HepG2 (cell line): ENCODE results near the gene GAS6. TPM values are rescaled to one million over a fixed set of nuclear protein-coding genes. Genes with fewer than 3 reads are reported as not detected.

Experiments used
- ATAC-seq: fragments of 200-7000 bp; cut with Tn5 transposase; 3 replicates; pipeline ENCODE4 v1.9.1; 2020; ENCODE audit warnings: mild to moderate bottlenecking, moderate library complexity
- BruUV-seq: library from RNA; stranded (reverse); fragments of 400-500 nt; replicated peaks from 2 replicates; lab custom pipeline; 2021; lab: Mats Ljungman, UMichigan
- CTCF ChIA-PET: fragments of 300-600 bp; formaldehyde crosslinking; extraction: SDS; loops from one replicate; lab custom pipeline; 2021; ENCODE audit warnings: low total read pairs, inconsistent platforms, low intra/inter-chr PET ratio; lab: Yijun Ruan, JAX
- POLR2A ChIA-PET: fragments of 350-600 bp; sonication (Branson Sonifier 250); formaldehyde crosslinking; loops from one replicate; lab custom pipeline; 2020; ENCODE audit warnings: antibody characterized with exemption, inconsistent platforms; lab: Yijun Ruan, JAX
- DNase-seq: peaks from one replicate; pipeline ENCODE4 v3.0.0-alpha.2; 2015; ENCODE audit warnings: low spot score
- FAIRE-seq: peaks from 3 replicates; lab custom pipeline; 2011; peaks lifted over from hg19 to GRCh38; lab: Jason Lieb, UNC
- H2AFZ ChIP-seq: one replicate; pipeline ENCODE4 v1.6.1; 2011; ENCODE audit warnings: low read length, inconsistent platforms
- H3K27ac ChIP-seq: fragments of 300-600 bp; 3 replicates; pipeline ENCODE4 v1.8.0; 2011; ENCODE audit warnings: mixed run types, mild to moderate bottlenecking, mixed read lengths, low read length, inconsistent platforms; ENCODE audit not compliant: insufficient read depth; ENCODE audit errors: extremely low read length
- H3K27me3 ChIP-seq, 2 experiments: fragments of 200-600 bp in 1 of 2; 2 replicates in 1 of 2; 3 replicates in 1 of 2; pipeline versions ENCODE4 v1.6.0 to v1.8.0; 2011; ENCODE audit warnings: low read length in 2 of 2, mild to moderate bottlenecking in 2 of 2, moderate library complexity in 2 of 2, inconsistent platforms in 1 of 2; ENCODE audit not compliant: insufficient read depth in 2 of 2, control insufficient read depth in 1 of 2
- H3K36me3 ChIP-seq, 2 experiments: fragments of 200-600 bp in 1 of 2; replicated peaks in 1 of 2; 2 replicates in 1 of 2; 3 replicates in 1 of 2; pipeline versions ENCODE4 v1.5.1 to v1.8.0; 2011; ENCODE audit warnings: low read length in 2 of 2, inconsistent platforms in 1 of 2; ENCODE audit not compliant: insufficient read depth in 2 of 2, control insufficient read depth in 1 of 2
- H3K4me1 ChIP-seq: 2 replicates; pipeline ENCODE4 v1.5.1; 2012; ENCODE audit warnings: low read length, inconsistent platforms; ENCODE audit not compliant: insufficient read depth
- H3K4me2 ChIP-seq: 2 replicates; pipeline ENCODE4 v1.6.0; 2011; ENCODE audit warnings: low read depth, low read length, inconsistent platforms
- H3K4me3 ChIP-seq, 3 experiments: fragments of 200-600 bp in 1 of 3; sonication (generic), shearing (Covaris generic) in 1 of 3; replicated peaks in 1 of 3; 2 replicates each; pipeline ENCODE4 v1.5.1; 2011 to 2016; ENCODE audit warnings: low read length in 3 of 3, inconsistent platforms in 2 of 3, low read depth in 2 of 3, mild to moderate bottlenecking in 2 of 3, control low read depth in 1 of 3, mixed read lengths in 1 of 3; ENCODE audit not compliant: insufficient read depth in 1 of 3
- H3K79me2 ChIP-seq: one replicate; pipeline ENCODE4 v1.6.1; 2011; ENCODE audit warnings: low read length, inconsistent platforms; ENCODE audit not compliant: insufficient read depth
- H3K9ac ChIP-seq: 2 replicates; pipeline ENCODE4 v1.6.0; 2011; ENCODE audit warnings: mild to moderate bottlenecking, low read depth, low read length, inconsistent platforms; ENCODE audit not compliant: insufficient read depth
- H3K9me3 ChIP-seq: 2 replicates; pipeline ENCODE4 v1.5.1; 2012; ENCODE audit warnings: mild to moderate bottlenecking, low read length
- H4K20me1 ChIP-seq: 2 replicates; pipeline ENCODE4 v1.6.0; 2011; ENCODE audit warnings: inconsistent platforms, mild to moderate bottlenecking, low read length, moderate library complexity; ENCODE audit not compliant: insufficient read depth
- CENPT ChIP-seq: sonication (generic); formaldehyde crosslinking; IDR thresholded peaks from 2 replicates; pipeline ENCODE4 v1.8.0; 2022; ENCODE audit warnings: low read depth, mild to moderate bottlenecking, moderate library complexity, missing genetic modification reagents
- E2F5 ChIP-seq: sonication (generic); formaldehyde crosslinking; conservative IDR thresholded peaks from 2 replicates; pipeline ENCODE4 v1.4.0; 2020; ENCODE audit warnings: missing genetic modification reagents
- KDM6A ChIP-seq: IDR thresholded peaks from 2 replicates; pipeline ENCODE4 v1.6.1; 2016; ENCODE audit warnings: low read depth
- MAX ChIP-seq: IDR thresholded peaks from 2 replicates; pipeline ENCODE4 v1.6.1; 2012; ENCODE audit warnings: inconsistent platforms
- MTA3 ChIP-seq: sonication (generic); formaldehyde crosslinking; IDR thresholded peaks from 2 replicates; pipeline ENCODE4 v1.4.0; 2020; ENCODE audit warnings: missing genetic modification reagents
- MYPOP ChIP-seq: sonication (generic); formaldehyde crosslinking; IDR thresholded peaks from 2 replicates; pipeline ENCODE4 v1.8.1; 2023; ENCODE audit warnings: mild to moderate bottlenecking, moderate library complexity, missing genetic modification reagents
- SMARCC2 ChIP-seq: fragments of 450-650 bp; IDR thresholded peaks from 2 replicates; pipeline ENCODE4 v1.6.1; 2017; ENCODE audit warnings: antibody characterized with exemption, mild to moderate bottlenecking
- SOX5 ChIP-seq: IDR thresholded peaks from 2 replicates; pipeline ENCODE4 v1.6.1; 2016; ENCODE audit warnings: borderline replicate concordance
- STAT5B ChIP-seq: sonication (generic); formaldehyde crosslinking; IDR thresholded peaks from 2 replicates; pipeline ENCODE4 v1.4.0; 2020; ENCODE audit warnings: missing genetic modification reagents
- TOPORS ChIP-seq: sonication (generic); formaldehyde crosslinking; IDR thresholded peaks from 2 replicates; pipeline ENCODE4 v1.8.0; 2023; ENCODE audit warnings: mild to moderate bottlenecking, missing genetic modification reagents
- ZBTB20 ChIP-seq: sonication (generic); formaldehyde crosslinking; IDR thresholded peaks from 2 replicates; pipeline ENCODE4 v1.8.1; 2023; ENCODE audit warnings: missing genetic modification reagents, low read depth, mild to moderate bottlenecking, borderline replicate concordance
- ZNF251 ChIP-seq: sonication (generic); formaldehyde crosslinking; IDR thresholded peaks from 2 replicates; pipeline ENCODE4 v1.9.0; 2021; ENCODE audit warnings: mild to moderate bottlenecking, missing genetic modification reagents
- ZNF337 ChIP-seq: sonication (generic); formaldehyde crosslinking; IDR thresholded peaks from 2 replicates; pipeline ENCODE4 v1.5.1; 2020; ENCODE audit warnings: missing genetic modification reagents, low read depth, mild to moderate bottlenecking, borderline replicate concordance
- ZNF878 ChIP-seq: sonication (generic); formaldehyde crosslinking; IDR thresholded peaks from 2 replicates; pipeline ENCODE4 v1.8.1; 2023; ENCODE audit warnings: mild to moderate bottlenecking, missing genetic modification reagents, moderate library complexity
- WGBS: methylation state at CpG from one replicate; pipeline ENCODE4 v1.1.6; 2017; ENCODE audit warnings: low lambda C conversion rate; 5-methylcytosine and 5-hydroxymethylcytosine counted together
- in situ Hi-C: cut with HindIII; loops from 2 replicates; pipeline ENCODE4 v1.10.0; 2017; ENCODE audit warnings: low pct_unique_long_range_greater_than_20kb; ENCODE audit not compliant: extremely low pct_ligation_motif_present
- intact Hi-C: fragments of 100-400 bp; cut with micrococcal nuclease; formaldehyde crosslinking; loops from one replicate; pipeline ENCODE4 v1.10.0; 2022; ENCODE audit not compliant: unreplicated experiment
- polyA plus RNA-seq, 8 experiments: library from polyadenylated mRNA; depleted of rRNA in 3 of 8; stranded (reverse) in 7 of 8; unstranded in 1 of 8; fragments of >200 nt; fragmentation: Illumina TruSeq in 4 of 8; extraction: Trizol in 4 of 8; gene quantifications; 2 replicates each; pipeline versions ENCODE4 v1.2.1 to v1.2.3, GENCODE V29; 2011 to 2016; ENCODE audit warnings: low read depth in 4 of 8, missing spikeins in 1 of 8, mixed read lengths in 1 of 8; ENCODE audit not compliant: insufficient read depth in 1 of 8
- total RNA-seq, 5 experiments: library from RNA; depleted of rRNA; stranded (reverse); fragments of >200 nt; fragmentation: Illumina TruSeq; extraction: Trizol; gene quantifications; 2 replicates each; pipeline ENCODE4 v1.2.3, GENCODE V29; 2016; ENCODE audit warnings: low read depth in 1 of 5
- TF ChIP-seq, protein P1 (sequence below): IDR thresholded peaks from 2 replicates; pipeline ENCODE4 v1.6.1; 2012; ENCODE audit warnings: low read length, improper control_type of control experiment
- TF ChIP-seq, protein P2 (sequence below): sonication (generic); formaldehyde crosslinking; IDR thresholded peaks from 2 replicates; pipeline ENCODE4 v1.4.0; 2020; ENCODE audit warnings: low read depth, missing genetic modification reagents

GAS6 gene
- total and polyA plus RNA-seq, 2 of the 13 experiments (the other 11 are each of a cell fraction or from before 2014, with no cell fraction given), result 0.09 to 0.24 TPM

- H3K4me3 ChIP-seq, result no peak overlapping the region
- ChIA-PET POLR2A (no interaction called here), CTCF (no interaction called here)
- H3K27ac ChIP-seq, result no peak overlapping the region
- H3K36me3 ChIP-seq, result no peaks in the 10 kb centered on the region
- intact Hi-C loops, result no loop called here
- no peaks in the 10 kb centered on the region for H3K79me2 ChIP-seq
- DNase-seq (no peak), ATAC-seq (no peak), FAIRE-seq (no peak)
- no TSS peak for BruUV-seq
- no peaks in the 10 kb centered on the region for H3K9me3 ChIP-seq
- 45% methylated on average over 7 of the region's 7 CpGs for WGBS
- no peaks in the 10 kb centered on the region for H4K20me1 ChIP-seq
- H3K4me1 ChIP-seq, result no peaks in the 10 kb centered on the region
- peaks cover 2 to 34% of the 10 kb centered on the region in 2 experiments; a peak in 3 of 5 replicates for H3K27me3 ChIP-seq
- no peak overlapping the region for H2AFZ ChIP-seq
- in situ Hi-C loops, result no loop called here
- no peak overlapping the region for H3K9ac ChIP-seq
- H3K4me2 ChIP-seq, result no peak overlapping the region
- TF ChIP-seq ZBTB20 (CRISPR knock-in tag) (no peak), CENPT (CRISPR knock-in tag) (no peak), MTA3 (CRISPR knock-in tag) (no peak), SMARCC2 (no peak), MYPOP (CRISPR knock-in tag) (no peak), MAX (no peak), ZNF878 (CRISPR knock-in tag) (no peak), ZNF251 (CRISPR knock-in tag) (no peak), STAT5B (CRISPR knock-in tag) (no peak), ZNF337 (CRISPR knock-in tag) (no peak), TOPORS (CRISPR knock-in tag) (no peak), KDM6A (CRISPR knock-in tag) (no peak), E2F5 (no peak), SOX5 (CRISPR knock-in tag) (no peak)
- TF ChIP-seq, protein P1, sequence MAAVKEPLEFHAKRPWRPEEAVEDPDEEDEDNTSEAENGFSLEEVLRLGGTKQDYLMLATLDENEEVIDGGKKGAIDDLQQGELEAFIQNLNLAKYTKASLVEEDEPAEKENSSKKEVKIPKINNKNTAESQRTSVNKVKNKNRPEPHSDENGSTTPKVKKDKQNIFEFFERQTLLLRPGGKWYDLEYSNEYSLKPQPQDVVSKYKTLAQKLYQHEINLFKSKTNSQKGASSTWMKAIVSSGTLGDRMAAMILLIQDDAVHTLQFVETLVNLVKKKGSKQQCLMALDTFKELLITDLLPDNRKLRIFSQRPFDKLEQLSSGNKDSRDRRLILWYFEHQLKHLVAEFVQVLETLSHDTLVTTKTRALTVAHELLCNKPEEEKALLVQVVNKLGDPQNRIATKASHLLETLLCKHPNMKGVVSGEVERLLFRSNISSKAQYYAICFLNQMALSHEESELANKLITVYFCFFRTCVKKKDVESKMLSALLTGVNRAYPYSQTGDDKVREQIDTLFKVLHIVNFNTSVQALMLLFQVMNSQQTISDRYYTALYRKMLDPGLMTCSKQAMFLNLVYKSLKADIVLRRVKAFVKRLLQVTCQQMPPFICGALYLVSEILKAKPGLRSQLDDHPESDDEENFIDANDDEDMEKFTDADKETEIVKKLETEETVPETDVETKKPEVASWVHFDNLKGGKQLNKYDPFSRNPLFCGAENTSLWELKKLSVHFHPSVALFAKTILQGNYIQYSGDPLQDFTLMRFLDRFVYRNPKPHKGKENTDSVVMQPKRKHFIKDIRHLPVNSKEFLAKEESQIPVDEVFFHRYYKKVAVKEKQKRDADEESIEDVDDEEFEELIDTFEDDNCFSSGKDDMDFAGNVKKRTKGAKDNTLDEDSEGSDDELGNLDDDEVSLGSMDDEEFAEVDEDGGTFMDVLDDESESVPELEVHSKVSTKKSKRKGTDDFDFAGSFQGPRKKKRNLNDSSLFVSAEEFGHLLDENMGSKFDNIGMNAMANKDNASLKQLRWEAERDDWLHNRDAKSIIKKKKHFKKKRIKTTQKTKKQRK, result no peak
- TF ChIP-seq, protein P2, sequence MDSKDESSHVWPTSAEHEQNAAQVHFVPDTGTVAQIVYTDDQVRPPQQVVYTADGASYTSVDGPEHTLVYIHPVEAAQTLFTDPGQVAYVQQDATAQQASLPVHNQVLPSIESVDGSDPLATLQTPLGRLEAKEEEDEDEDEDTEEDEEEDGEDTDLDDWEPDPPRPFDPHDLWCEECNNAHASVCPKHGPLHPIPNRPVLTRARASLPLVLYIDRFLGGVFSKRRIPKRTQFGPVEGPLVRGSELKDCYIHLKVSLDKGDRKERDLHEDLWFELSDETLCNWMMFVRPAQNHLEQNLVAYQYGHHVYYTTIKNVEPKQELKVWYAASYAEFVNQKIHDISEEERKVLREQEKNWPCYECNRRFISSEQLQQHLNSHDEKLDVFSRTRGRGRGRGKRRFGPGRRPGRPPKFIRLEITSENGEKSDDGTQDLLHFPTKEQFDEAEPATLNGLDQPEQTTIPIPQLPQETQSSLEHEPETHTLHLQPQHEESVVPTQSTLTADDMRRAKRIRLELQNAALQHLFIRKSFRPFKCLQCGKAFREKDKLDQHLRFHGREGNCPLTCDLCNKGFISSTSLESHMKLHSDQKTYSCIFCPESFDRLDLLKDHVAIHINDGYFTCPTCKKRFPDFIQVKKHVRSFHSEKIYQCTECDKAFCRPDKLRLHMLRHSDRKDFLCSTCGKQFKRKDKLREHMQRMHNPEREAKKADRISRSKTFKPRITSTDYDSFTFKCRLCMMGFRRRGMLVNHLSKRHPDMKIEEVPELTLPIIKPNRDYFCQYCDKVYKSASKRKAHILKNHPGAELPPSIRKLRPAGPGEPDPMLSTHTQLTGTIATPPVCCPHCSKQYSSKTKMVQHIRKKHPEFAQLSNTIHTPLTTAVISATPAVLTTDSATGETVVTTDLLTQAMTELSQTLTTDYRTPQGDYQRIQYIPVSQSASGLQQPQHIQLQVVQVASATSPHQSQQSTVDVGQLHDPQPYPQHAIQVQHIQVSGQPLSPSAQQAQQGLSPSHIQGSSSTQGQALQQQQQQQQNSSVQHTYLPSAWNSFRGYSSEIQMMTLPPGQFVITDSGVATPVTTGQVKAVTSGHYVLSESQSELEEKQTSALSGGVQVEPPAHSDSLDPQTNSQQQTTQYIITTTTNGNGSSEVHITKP, result no peak
Observed at GRCh38 chr13:113884821-113885220, 20.9 kb upstream of the GAS6 start.
